Measurements from ENCODE around the gene PCYT1B. TPM values are rescaled to one million over a fixed set of nuclear protein-coding genes. Genes with fewer than 3 reads are reported as not detected.

PCYT1B gene
- not detected for total RNA-seq

GRCh38 chrX:24647257-24648058, at the start of gene PCYT1B:
PCYT1B (minus strand) TSS chrX:24647347; CDS start chrX:24647105, 242 bp downstream.
- Mint-ChIP-seq H3K4me1 (ENCODE audit: low read depth) (peaks cover 15% of the 10 kb centered on the region), H3K4me3 (peak within 1 kb of the TSS; percentile 57), H3K27me3 (ENCODE audit: low read depth) (peaks cover 20% of the 10 kb centered on the region), H3K27ac (no peak within 1 kb of the TSS), H3K36me3 (ENCODE audit: low read depth) (no peaks in the 10 kb centered on the region), H3K9me3 (ENCODE audit: insufficient read depth) (no peaks in the 10 kb centered on the region)
- ATAC-seq (peak; percentile 100), DNase-seq (peak; percentile 71)
- CTCF ChIA-PET = no interaction called here
- POLR2A ChIA-PET = no interaction called here

GRCh38 chrX:24696294-24696693, 49.1 kb upstream of the PCYT1B start:
- no peak overlapping the region for H3K27ac Mint-ChIP-seq
- ChIA-PET CTCF (no interaction called here), POLR2A (interaction anchor here (1.3 kb wide), 1 partner anchor 67 kb away, joined by 3 read pairs; no protein-coding TSS in a partner anchor)
- no peaks in the 10 kb centered on the region for H3K27me3 Mint-ChIP-seq (ENCODE audit: low read depth)
- ATAC-seq (no peak), DNase-seq (no peak)
- no peak overlapping the region for H3K4me3 Mint-ChIP-seq
- H3K36me3 Mint-ChIP-seq (ENCODE audit: low read depth) = peaks cover 23% of the 10 kb centered on the region
- no peaks in the 10 kb centered on the region for H3K9me3 Mint-ChIP-seq (ENCODE audit: insufficient read depth)
- peaks cover 20% of the 10 kb centered on the region for H3K4me1 Mint-ChIP-seq (ENCODE audit: low read depth)

- ATAC-seq = no peak
- Mint-ChIP-seq H3K9me3 (ENCODE audit: insufficient read depth) (no peaks in the 10 kb centered on the region), H3K4me1 (ENCODE audit: low read depth) (peaks cover 20% of the 10 kb centered on the region), H3K4me3 (peak overlapping the region; percentile 90), H3K27me3 (ENCODE audit: low read depth) (no peaks in the 10 kb centered on the region), H3K36me3 (ENCODE audit: low read depth) (peaks cover 17% of the 10 kb centered on the region), H3K27ac (peak overlapping the region; percentile 94)
- ChIA-PET CTCF (no interaction called here), POLR2A (interaction anchor here (0.7 to 1.3 kb wide), 2 partner anchors 69 to 184 kb away, joined by 3 read pairs; no protein-coding TSS in a partner anchor)
- no peak for DNase-seq
These were observed 47.7 kb upstream of the PCYT1B start for GRCh38 chrX:24694825-24695224.

GRCh38 chrX:24693453-24694202, 46.5 kb upstream of the PCYT1B start, which contains the start of gene POLA1:
POLA1 (plus strand) TSS chrX:24693918; CDS start chrX:24693962, 44 bp downstream.
- Mint-ChIP-seq H3K36me3 (ENCODE audit: low read depth) (peaks cover 16% of the 10 kb centered on the region), H3K4me1 (ENCODE audit: low read depth) (peaks cover 20% of the 10 kb centered on the region), H3K27me3 (ENCODE audit: low read depth) (peaks cover 3% of the 10 kb centered on the region), H3K9me3 (ENCODE audit: insufficient read depth) (no peaks in the 10 kb centered on the region), H3K4me3 (peak within 1 kb of the TSS; percentile 90), H3K27ac (peak within 1 kb of the TSS; percentile 94)
- CTCF ChIA-PET = no interaction called here
- peak; percentile 96 for ATAC-seq
- peak; percentile 77 for DNase-seq
- POLR2A ChIA-PET = no interaction called here

- Mint-ChIP-seq H3K9me3 (ENCODE audit: insufficient read depth) (no peaks in the 10 kb centered on the region), H3K27me3 (ENCODE audit: low read depth) (peaks cover 3% of the 10 kb centered on the region), H3K27ac (no peak overlapping the region), H3K4me1 (ENCODE audit: low read depth) (peaks cover 20% of the 10 kb centered on the region), H3K4me3 (no peak overlapping the region), H3K36me3 (ENCODE audit: low read depth) (peaks cover 13% of the 10 kb centered on the region)
- ATAC-seq (no peak), DNase-seq (no peak)
- ChIA-PET CTCF (interaction anchor here (0.8 kb wide), 1 partner anchor 296 kb away, joined by 3 read pairs; no protein-coding TSS in a partner anchor), POLR2A (no interaction called here)
These were observed 45.2 kb upstream of the PCYT1B start for GRCh38 chrX:24692305-24692704.

GRCh38 chrX:24684048-24684447, 36.9 kb upstream of the PCYT1B start:
- CTCF ChIA-PET = no interaction called here
- Mint-ChIP-seq H3K27me3 (ENCODE audit: low read depth) (peaks cover 10% of the 10 kb centered on the region), H3K36me3 (ENCODE audit: low read depth) (no peaks in the 10 kb centered on the region), H3K9me3 (ENCODE audit: insufficient read depth) (no peaks in the 10 kb centered on the region), H3K27ac (no peak overlapping the region), H3K4me1 (ENCODE audit: low read depth) (no peaks in the 10 kb centered on the region), H3K4me3 (no peak overlapping the region)
- no peak for DNase-seq
- POLR2A ChIA-PET = no interaction called here
- no peak for ATAC-seq

GRCh38 chrX:24682739-24683432, 35.7 kb upstream of the PCYT1B start:
- ChIA-PET POLR2A (no interaction called here), CTCF (no interaction called here)
- Mint-ChIP-seq H3K9me3 (ENCODE audit: insufficient read depth) (no peaks in the 10 kb centered on the region), H3K4me3 (no peak overlapping the region), H3K4me1 (ENCODE audit: low read depth) (no peaks in the 10 kb centered on the region), H3K36me3 (ENCODE audit: low read depth) (no peaks in the 10 kb centered on the region), H3K27ac (no peak overlapping the region), H3K27me3 (ENCODE audit: low read depth) (peaks cover 7% of the 10 kb centered on the region)
- ATAC-seq (no peak), DNase-seq (no peak)

GRCh38 chrX:24676403-24677024, 29.4 kb upstream of the PCYT1B start:
- Mint-ChIP-seq H3K4me1 (ENCODE audit: low read depth) (peaks cover 1% of the 10 kb centered on the region), H3K36me3 (ENCODE audit: low read depth) (no peaks in the 10 kb centered on the region), H3K27ac (no peak overlapping the region), H3K4me3 (no peak overlapping the region), H3K9me3 (ENCODE audit: insufficient read depth) (no peaks in the 10 kb centered on the region), H3K27me3 (ENCODE audit: low read depth) (peaks cover 2% of the 10 kb centered on the region)
- DNase-seq (no peak), ATAC-seq (no peak)
- ChIA-PET POLR2A (interaction anchor here (0.6 kb wide), 1 partner anchor 50 kb away, joined by 3 read pairs; no protein-coding TSS in a partner anchor), CTCF (no interaction called here)

- no peak overlapping the region for H3K4me3 Mint-ChIP-seq
- peaks cover 1% of the 10 kb centered on the region for H3K4me1 Mint-ChIP-seq (ENCODE audit: low read depth)
- no peaks in the 10 kb centered on the region for H3K36me3 Mint-ChIP-seq (ENCODE audit: low read depth)
- no peaks in the 10 kb centered on the region for H3K9me3 Mint-ChIP-seq (ENCODE audit: insufficient read depth)
- ATAC-seq (no peak), DNase-seq (no peak)
- CTCF ChIA-PET = no interaction called here
- H3K27ac Mint-ChIP-seq = no peak overlapping the region
- POLR2A ChIA-PET = no interaction called here
- no peaks in the 10 kb centered on the region for H3K27me3 Mint-ChIP-seq (ENCODE audit: low read depth)
These were observed 26.3 kb upstream of the PCYT1B start for GRCh38 chrX:24673424-24673823.

GRCh38 chrX:24672701-24673190, 25.6 kb upstream of the PCYT1B start:
- ATAC-seq (no peak), DNase-seq (no peak)
- Mint-ChIP-seq H3K4me1 (ENCODE audit: low read depth) (peaks cover 1% of the 10 kb centered on the region), H3K9me3 (ENCODE audit: insufficient read depth) (no peaks in the 10 kb centered on the region), H3K27ac (no peak overlapping the region), H3K4me3 (no peak overlapping the region), H3K36me3 (ENCODE audit: low read depth) (no peaks in the 10 kb centered on the region), H3K27me3 (ENCODE audit: low read depth) (peaks cover 2% of the 10 kb centered on the region)
- CTCF ChIA-PET = no interaction called here
- POLR2A ChIA-PET = no interaction called here

GRCh38 chrX:24668111-24668510, 21.0 kb upstream of the PCYT1B start:
- Mint-ChIP-seq H3K36me3 (ENCODE audit: low read depth) (no peaks in the 10 kb centered on the region), H3K4me3 (no peak overlapping the region), H3K27me3 (ENCODE audit: low read depth) (peaks cover 2% of the 10 kb centered on the region), H3K4me1 (ENCODE audit: low read depth) (no peaks in the 10 kb centered on the region), H3K27ac (no peak overlapping the region), H3K9me3 (ENCODE audit: insufficient read depth) (no peaks in the 10 kb centered on the region)
- POLR2A ChIA-PET = no interaction called here
- CTCF ChIA-PET = no interaction called here
- DNase-seq (no peak), ATAC-seq (no peak)
